A673 (cell line): ENCODE measurements around the gene TRNAU1AP. TPM values are rescaled to one million over a fixed set of nuclear protein-coding genes. Genes with fewer than 3 reads are reported as not detected.
A peak's percentile ranks its signal among the peaks of the same experiment; 100 is the strongest.

Experiments used
- Bru-seq: library from RNA; stranded (reverse); fragments of 400-500 nt; gene quantifications from one replicate; lab custom pipeline; 2021; lab: Mats Ljungman, UMichigan
- BruChase-seq, 2 experiments: library from RNA; stranded (reverse); fragments of 400-500 nt; gene quantifications; one replicate each; lab custom pipeline; 2021; lab: Mats Ljungman, UMichigan
- BruUV-seq: library from RNA; stranded (reverse); fragments of 400-500 nt; replicated peaks from 2 replicates; lab custom pipeline; 2021; lab: Mats Ljungman, UMichigan
- CTCF ChIA-PET: fragments of 300-600 bp; sonication (Branson Sonifier 250); formaldehyde crosslinking; loops from one replicate; lab custom pipeline; 2022; ENCODE audit warnings: antibody characterized with exemption; lab: Charles Lee
- POLR2A ChIA-PET: fragments of 300-600 bp; sonication (Branson Sonifier 250); formaldehyde crosslinking; loops from one replicate; lab custom pipeline; 2022; ENCODE audit warnings: antibody characterized with exemption; ENCODE audit not compliant: low non-redundant PET; lab: Charles Lee
- DNase-seq: peaks from one replicate; pipeline ENCODE4 v3.0.0-alpha.2; 2015; ENCODE audit warnings: low spot score
- H3K27ac ChIP-seq: fragments of 200-600 bp; sonication (generic); 2 replicates; pipeline ENCODE4 v1.5.1; 2016; ENCODE audit warnings: mixed run types, low read depth, mild to moderate bottlenecking, mixed read lengths, antibody characterized with exemption, low read length; ENCODE audit not compliant: poor library complexity, severe bottlenecking
- H3K27me3 ChIP-seq: fragments of 200-600 bp; sonication (generic); replicated peaks from 2 replicates; pipeline ENCODE4 v1.6.1; 2017; ENCODE audit warnings: mixed run types, low read depth, mild to moderate bottlenecking, mixed read lengths, antibody characterized with exemption, low read length; ENCODE audit not compliant: insufficient read depth, poor library complexity
- H3K36me3 ChIP-seq: fragments of 200-600 bp; sonication (generic); 2 replicates; pipeline ENCODE4 v1.6.1; 2016; ENCODE audit warnings: mixed run types, mild to moderate bottlenecking, mixed read lengths, antibody characterized with exemption, low read length; ENCODE audit not compliant: insufficient read depth, poor library complexity, severe bottlenecking
- H3K4me1 ChIP-seq: fragments of 200-600 bp; sonication (generic); 2 replicates; pipeline ENCODE4 v1.6.1; 2017; ENCODE audit warnings: mixed run types, mild to moderate bottlenecking, mixed read lengths, antibody characterized with exemption, low read length; ENCODE audit not compliant: insufficient read depth, poor library complexity, severe bottlenecking
- H3K4me3 ChIP-seq: fragments of 200-600 bp; sonication (generic); 2 replicates; pipeline ENCODE4 v1.5.1; 2016; ENCODE audit warnings: low read depth, mixed run types, mild to moderate bottlenecking, mixed read lengths, low read length; ENCODE audit not compliant: poor library complexity, severe bottlenecking
- H3K9me3 ChIP-seq: fragments of 200-600 bp; sonication (generic); 2 replicates; pipeline ENCODE4 v1.6.1; 2016; ENCODE audit warnings: mixed run types, low read depth, mild to moderate bottlenecking, mixed read lengths, antibody characterized with exemption, low read length; ENCODE audit not compliant: poor library complexity, severe bottlenecking
- EZH2 ChIP-seq: fragments of 200-600 bp; sonication (generic); IDR thresholded peaks from 2 replicates; pipeline ENCODE4 v1.6.1; 2017; ENCODE audit warnings: borderline replicate concordance, low read depth, mild to moderate bottlenecking, mixed read lengths, antibody characterized with exemption, low read length; ENCODE audit not compliant: poor library complexity, severe bottlenecking
- intact Hi-C: fragments of 100-400 bp; cut with micrococcal nuclease; formaldehyde crosslinking; loops from one replicate; pipeline ENCODE4 v1.10.0; 2022; ENCODE audit not compliant: unreplicated experiment
- long read RNA-seq: library from polyadenylated mRNA; stranded (forward); transcript quantifications from one replicate; pipeline ENCODE4 v2.0.0, GENCODE V29; 2022
- total RNA-seq: library from RNA; stranded (reverse); gene quantifications from 2 replicates; pipeline ENCODE4 v1.2.3, GENCODE V29; 2021
- TF ChIP-seq, protein P1 (sequence below): fragments of 300-800, 200-600 bp; sonication (generic); conservative IDR thresholded peaks from 2 replicates; pipeline ENCODE4 v1.5.1; 2017; ENCODE audit warnings: low read depth, mild to moderate bottlenecking, antibody characterized with exemption, low read length, moderate library complexity, mixed read lengths

The TRNAU1AP gene
- total RNA-seq: 33.8 and 38.8 TPM in 2 replicates
- Bru-seq, nascent RNA: percentile 63 among the genes with signal in this experiment
- BruChase-seq, experiment 1, labeled RNA remaining after a 2-hour chase: percentile 69 among the genes with signal in this experiment
- BruChase-seq, experiment 2, labeled RNA remaining after a 6-hour chase: percentile 70 among the genes with signal in this experiment
- long read RNA-seq, transcript TRNAU1AP-201 (9 exons, 1,799 nt): major isoform, 16 of 28 reads
- long read RNA-seq, partial matches to known transcripts: 1 of 28 reads
- long read RNA-seq, other reads (novel, unspliced or antisense): 11 of 28 reads

DNA sequence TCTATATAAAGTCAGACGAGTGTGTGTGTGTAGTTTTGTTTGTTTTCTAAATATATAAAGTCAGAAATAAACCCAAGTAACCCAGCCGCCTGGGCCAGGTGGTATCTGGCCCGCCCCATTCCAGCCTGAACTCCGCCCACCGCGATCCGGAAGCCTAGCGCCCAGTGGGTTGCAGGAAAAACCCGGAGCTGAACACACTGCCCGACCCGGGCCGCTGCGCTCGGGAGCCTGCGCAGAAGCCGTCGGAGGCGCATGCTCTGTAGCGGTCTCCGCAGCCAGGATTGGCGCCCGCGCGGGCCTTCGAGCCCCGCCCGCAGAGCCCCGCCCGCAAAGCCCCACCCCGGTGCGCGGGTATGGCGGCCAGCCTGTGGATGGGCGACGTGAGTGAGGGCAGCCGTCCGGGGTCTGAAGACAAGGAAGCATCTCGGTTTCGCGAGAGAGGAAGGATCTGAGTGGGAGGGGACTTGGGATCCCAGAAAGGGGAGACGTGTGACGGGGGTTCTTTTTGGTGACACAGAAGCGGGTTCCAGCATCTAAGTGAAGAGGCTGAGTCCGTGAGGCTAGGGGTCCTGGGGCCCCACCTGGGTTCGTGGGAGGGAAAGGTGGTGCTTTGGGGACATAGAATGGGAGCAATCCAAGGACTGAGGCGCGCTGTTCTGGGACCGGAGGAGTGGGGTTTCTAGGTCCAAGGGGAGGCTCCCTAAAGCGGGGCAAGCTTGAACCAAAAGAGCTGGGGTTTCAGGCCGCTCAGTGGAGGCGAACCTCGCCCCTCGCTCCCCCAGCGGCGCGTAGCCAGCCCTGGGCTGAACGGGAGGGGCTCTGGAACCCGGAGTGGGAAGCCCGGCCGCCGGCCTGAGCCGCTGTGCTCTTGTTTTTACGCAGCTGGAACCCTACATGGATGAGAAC lies at the start of gene TRNAU1AP:
Gene TRNAU1AP (plus strand): TSS at position 328 of the 906 bp plus-strand sequence. CDS start 26 bp downstream, at position 354.
- peak; percentile 98 for DNase-seq
- no TSS peak for BruUV-seq
- ChIA-PET CTCF (interaction anchor here (0.9 kb wide), 1 partner anchor 193 kb away, joined by 3 read pairs; no protein-coding TSS in a partner anchor), POLR2A (interaction anchor here (0.6 to 1.0 kb wide), 2 partner anchors 29 to 290 kb away, joined by 5 to 6 read pairs; no protein-coding TSS in a partner anchor)
- H3K36me3 ChIP-seq: peaks cover 10% of the 10 kb centered on the region
- no peaks in the 10 kb centered on the region for H3K27me3 ChIP-seq
- no peaks in the 10 kb centered on the region for H3K9me3 ChIP-seq
- H3K4me1 ChIP-seq: peaks cover 12% of the 10 kb centered on the region
- no peak for TF ChIP-seq EZH2
- TF ChIP-seq, protein P1, sequence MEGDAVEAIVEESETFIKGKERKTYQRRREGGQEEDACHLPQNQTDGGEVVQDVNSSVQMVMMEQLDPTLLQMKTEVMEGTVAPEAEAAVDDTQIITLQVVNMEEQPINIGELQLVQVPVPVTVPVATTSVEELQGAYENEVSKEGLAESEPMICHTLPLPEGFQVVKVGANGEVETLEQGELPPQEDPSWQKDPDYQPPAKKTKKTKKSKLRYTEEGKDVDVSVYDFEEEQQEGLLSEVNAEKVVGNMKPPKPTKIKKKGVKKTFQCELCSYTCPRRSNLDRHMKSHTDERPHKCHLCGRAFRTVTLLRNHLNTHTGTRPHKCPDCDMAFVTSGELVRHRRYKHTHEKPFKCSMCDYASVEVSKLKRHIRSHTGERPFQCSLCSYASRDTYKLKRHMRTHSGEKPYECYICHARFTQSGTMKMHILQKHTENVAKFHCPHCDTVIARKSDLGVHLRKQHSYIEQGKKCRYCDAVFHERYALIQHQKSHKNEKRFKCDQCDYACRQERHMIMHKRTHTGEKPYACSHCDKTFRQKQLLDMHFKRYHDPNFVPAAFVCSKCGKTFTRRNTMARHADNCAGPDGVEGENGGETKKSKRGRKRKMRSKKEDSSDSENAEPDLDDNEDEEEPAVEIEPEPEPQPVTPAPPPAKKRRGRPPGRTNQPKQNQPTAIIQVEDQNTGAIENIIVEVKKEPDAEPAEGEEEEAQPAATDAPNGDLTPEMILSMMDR: no peak
- H3K27ac ChIP-seq: peak within 1 kb of the TSS; percentile 71
- intact Hi-C loops: no loop called here
- H3K4me3 ChIP-seq: peak within 1 kb of the TSS; percentile 91

DNA sequence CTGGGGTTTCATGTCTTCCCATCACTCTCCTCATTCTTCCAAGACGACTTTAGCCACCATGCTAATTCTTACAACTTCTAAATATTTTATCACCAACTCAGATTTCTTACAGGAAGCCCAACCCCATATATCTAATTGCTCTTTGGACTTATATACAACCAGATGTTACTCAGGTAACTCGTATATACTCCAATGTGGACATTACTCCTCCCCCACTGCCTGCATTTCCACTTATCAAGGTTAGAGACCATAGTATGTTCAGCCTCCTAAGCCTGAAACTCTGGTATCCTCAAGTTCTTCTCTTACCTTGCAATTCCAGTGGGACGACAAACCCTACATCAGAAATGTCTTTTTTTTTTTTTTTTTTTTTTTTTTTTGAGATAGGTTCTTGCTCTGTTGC lies 49.8 kb upstream of the TRNAU1AP start:
- CTCF ChIA-PET: no interaction called here
- no peak overlapping the region for H3K4me3 ChIP-seq
- H3K27ac ChIP-seq: no peak overlapping the region
- no peaks in the 10 kb centered on the region for H3K4me1 ChIP-seq
- no TSS peak for BruUV-seq
- intact Hi-C loops: no loop called here
- no peak for DNase-seq
- POLR2A ChIA-PET: no interaction called here
- TF ChIP-seq, protein P1: no peak
- peaks cover 20% of the 10 kb centered on the region for H3K36me3 ChIP-seq
- H3K9me3 ChIP-seq: no peaks in the 10 kb centered on the region
- H3K27me3 ChIP-seq: no peaks in the 10 kb centered on the region

DNA sequence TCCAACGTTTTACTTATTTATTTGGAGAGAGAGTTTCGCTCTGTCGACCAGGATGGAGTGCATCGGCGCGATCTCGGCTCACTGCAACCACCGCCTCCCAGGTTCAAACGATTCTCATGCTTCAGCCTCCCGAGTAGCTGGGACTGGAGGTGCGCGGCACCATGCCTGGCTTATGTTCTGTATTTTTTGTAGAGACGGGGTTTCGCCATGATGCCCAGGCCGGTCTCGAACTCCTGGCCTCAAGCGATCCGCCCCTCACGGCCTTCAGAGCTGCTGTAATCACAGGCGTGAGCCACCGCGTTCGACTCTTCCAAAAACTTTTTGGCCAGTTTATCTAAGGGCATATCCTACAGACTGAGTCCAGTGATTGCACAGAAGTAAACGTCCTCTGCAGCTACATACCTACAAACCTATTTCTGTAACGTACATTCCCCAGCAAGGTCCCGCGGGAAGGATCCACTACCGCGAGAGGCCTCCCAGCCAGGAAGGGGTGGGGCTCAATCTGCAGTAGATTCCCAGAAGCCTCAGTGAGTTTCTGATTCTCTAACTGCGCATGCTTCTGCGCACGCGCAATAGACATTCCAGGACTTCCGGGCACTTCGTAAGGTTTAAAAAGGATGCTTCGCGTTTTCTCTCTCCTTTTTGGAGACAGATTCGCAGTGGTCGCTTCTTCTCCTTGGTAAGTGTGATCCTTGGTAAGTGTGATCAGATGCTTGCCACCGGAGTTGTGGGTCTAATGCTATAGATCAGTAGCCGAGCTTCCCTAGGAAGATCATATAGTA lies 47.3 kb upstream of the TRNAU1AP start, which contains the start of gene RCC1:
Gene RCC1 (plus strand): TSS at position 638 of the 782 bp plus-strand sequence. CDS start 23,824 bp downstream, outside the sequence.
- peak within 1 kb of the TSS; percentile 85 for H3K4me3 ChIP-seq
- peaks cover 5% of the 10 kb centered on the region for H3K4me1 ChIP-seq
- peaks cover 44% of the 10 kb centered on the region for H3K36me3 ChIP-seq
- DNase-seq: peak; percentile 99
- BruUV-seq: TSS peak; percentile 92
- no peaks in the 10 kb centered on the region for H3K9me3 ChIP-seq
- CTCF ChIA-PET: no interaction called here
- H3K27ac ChIP-seq: peak within 1 kb of the TSS; percentile 94
- H3K27me3 ChIP-seq: no peaks in the 10 kb centered on the region
- POLR2A ChIA-PET: interaction anchor here (0.6 to 1.0 kb wide), 6 partner anchors 68 to 247 kb away, joined by 3 to 6 read pairs (median 4); partner anchors contain the start of gene MED18
- TF ChIP-seq EZH2: no peak
- TF ChIP-seq, protein P1: no peak
- intact Hi-C loops: loop anchor here (5.0 kb wide), 1 partner anchor 68 kb away; no protein-coding TSS in a partner anchor
